Thyroid gland (tissue), 4 donors: ENCODE data around the gene BCL3.

Experiments used
- POLR2A ChIP-seq, 2 donors: fragments of 450-650 bp; IDR thresholded peaks; one replicate each; pipeline ENCODE4 v1.6.1; 2017; ENCODE audit warnings: antibody characterized with exemption in 2 of 2, mild to moderate bottlenecking in 2 of 2, moderate library complexity in 1 of 2
- TF ChIP-seq, protein P1 (sequence below), 6 experiments: fragments of 200-600 bp in 3 of 6; fragments of 450-650 bp in 3 of 6; sonication (generic) in 3 of 6; IDR thresholded peaks; one replicate each; pipeline ENCODE4 v1.5.1; 2016 to 2019; ENCODE audit warnings: antibody characterized with exemption in 6 of 6, mild to moderate bottlenecking in 2 of 6, inconsistent platforms in 1 of 6, moderate library complexity in 1 of 6

DNA sequence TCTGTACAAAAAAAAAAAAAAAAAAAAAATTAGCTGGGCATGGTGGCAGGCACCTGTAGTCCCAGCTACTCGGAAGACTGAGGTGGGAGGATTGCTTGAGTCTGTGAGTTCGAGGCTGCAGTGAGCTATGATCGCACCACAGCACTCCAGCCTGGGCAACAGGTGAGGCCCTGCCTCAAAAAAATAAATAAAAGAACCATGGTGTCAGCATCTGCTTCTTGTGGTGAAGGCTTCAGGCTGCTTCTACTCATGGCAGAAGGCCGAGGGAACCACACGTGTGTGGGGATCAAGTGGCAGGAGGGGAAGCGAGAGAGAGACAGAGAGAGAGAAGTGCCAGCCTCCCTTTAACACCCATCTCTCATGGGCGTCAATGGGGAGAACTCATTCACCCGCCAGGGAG, 13.5 kb downstream of the BCL3 start:
- TF ChIP-seq POLR2A (IDR thresholded peaks at IDR 0.05): no peak
- TF ChIP-seq, protein P1, sequence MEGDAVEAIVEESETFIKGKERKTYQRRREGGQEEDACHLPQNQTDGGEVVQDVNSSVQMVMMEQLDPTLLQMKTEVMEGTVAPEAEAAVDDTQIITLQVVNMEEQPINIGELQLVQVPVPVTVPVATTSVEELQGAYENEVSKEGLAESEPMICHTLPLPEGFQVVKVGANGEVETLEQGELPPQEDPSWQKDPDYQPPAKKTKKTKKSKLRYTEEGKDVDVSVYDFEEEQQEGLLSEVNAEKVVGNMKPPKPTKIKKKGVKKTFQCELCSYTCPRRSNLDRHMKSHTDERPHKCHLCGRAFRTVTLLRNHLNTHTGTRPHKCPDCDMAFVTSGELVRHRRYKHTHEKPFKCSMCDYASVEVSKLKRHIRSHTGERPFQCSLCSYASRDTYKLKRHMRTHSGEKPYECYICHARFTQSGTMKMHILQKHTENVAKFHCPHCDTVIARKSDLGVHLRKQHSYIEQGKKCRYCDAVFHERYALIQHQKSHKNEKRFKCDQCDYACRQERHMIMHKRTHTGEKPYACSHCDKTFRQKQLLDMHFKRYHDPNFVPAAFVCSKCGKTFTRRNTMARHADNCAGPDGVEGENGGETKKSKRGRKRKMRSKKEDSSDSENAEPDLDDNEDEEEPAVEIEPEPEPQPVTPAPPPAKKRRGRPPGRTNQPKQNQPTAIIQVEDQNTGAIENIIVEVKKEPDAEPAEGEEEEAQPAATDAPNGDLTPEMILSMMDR (IDR thresholded peaks at IDR 0.05): no peak
